Measurements from ENCODE around the gene RTKN. TPM values are rescaled to one million over a fixed set of nuclear protein-coding genes. Genes with fewer than 3 reads are reported as not detected.

The RTKN gene, protein sequence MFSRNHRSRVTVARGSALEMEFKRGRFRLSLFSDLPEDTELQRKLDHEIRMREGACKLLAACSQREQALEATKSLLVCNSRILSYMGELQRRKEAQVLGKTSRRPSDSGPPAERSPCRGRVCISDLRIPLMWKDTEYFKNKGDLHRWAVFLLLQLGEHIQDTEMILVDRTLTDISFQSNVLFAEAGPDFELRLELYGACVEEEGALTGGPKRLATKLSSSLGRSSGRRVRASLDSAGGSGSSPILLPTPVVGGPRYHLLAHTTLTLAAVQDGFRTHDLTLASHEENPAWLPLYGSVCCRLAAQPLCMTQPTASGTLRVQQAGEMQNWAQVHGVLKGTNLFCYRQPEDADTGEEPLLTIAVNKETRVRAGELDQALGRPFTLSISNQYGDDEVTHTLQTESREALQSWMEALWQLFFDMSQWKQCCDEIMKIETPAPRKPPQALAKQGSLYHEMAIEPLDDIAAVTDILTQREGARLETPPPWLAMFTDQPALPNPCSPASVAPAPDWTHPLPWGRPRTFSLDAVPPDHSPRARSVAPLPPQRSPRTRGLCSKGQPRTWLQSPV
- 1 to 10 TPM; 1.2 to 1.6 TPM for total RNA-seq

GRCh38 chr2:74441690-74442482, at the start of gene RTKN:
Gene RTKN, minus strand, starts transcription at chr2:74441937. Its CDS starts 121 bp downstream, at chr2:74441816.
- ChIA-PET POLR2A (no interaction called here), CTCF (no interaction called here)

DNA sequence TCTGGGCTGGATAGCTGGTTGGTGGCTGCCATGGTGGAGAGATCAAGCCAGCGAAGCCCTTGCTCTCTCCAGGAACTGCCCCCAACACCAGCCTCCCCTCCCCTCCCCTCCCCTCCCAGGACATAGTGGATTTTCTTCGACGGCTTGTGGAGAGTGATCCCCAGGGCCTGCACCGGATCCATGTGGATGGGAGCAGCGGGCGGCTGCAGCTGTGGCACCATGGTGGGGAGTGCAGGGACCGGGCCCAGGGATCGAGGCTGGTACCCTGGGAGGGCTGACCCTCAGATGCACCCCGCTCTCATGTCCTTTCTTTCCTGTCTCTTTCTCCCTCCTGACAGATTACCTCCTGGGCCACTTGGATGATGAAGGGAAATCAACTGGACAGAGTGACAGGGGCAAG, 48.2 kb upstream of the RTKN start:
- ChIA-PET CTCF (no interaction called here), POLR2A (no interaction called here)

DNA sequence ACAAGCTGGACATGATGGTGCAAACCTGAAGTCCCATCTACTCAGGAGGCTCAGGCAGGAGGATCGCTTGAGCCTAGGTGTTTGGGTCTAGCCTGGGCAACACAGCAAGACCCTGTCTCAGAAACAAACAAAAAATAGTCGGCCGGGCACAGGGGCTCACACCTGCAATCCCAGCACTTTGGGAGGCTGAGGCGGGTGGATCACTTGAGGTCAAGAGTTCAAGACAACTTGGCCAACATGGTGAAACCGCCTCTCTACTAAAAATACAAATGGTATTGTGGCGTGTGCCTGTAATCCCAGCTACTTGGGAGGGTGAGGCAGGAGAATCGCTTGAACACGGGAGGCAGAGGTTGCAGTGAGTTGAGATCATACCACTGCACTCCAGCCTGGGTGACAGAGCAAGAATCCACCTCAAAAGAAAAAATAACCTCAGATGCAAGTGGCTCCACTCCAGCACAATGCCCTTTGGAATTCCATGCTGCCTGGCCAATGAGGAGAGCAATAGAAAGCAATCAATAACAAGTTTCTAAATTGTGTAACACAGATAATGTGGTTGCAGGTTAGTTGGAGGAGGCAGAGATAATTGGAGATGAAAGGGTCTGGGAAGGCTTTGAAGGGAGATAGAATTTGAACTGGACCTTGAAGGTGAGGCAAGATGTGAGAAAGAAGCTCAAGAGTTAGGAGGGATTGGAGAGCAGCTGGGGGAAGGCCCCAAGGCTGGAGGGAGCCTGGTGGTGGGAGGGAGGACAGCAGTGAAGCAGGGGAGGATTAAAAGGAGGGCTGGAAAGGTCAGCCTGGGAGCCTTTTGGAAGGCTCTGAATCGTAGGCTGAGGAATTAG, 47.1 kb upstream of the RTKN start:
- POLR2A ChIA-PET, result interaction anchor here (0.6 kb wide), 1 partner anchor 18 kb away, joined by 5 read pairs; no protein-coding TSS in a partner anchor
- CTCF ChIA-PET, result interaction anchor here (0.7 kb wide), 1 partner anchor 28 kb away, joined by 3 read pairs; no protein-coding TSS in a partner anchor

GRCh38 chr2:74486141-74486540, 44.4 kb upstream of the RTKN start:
- ChIA-PET POLR2A (no interaction called here), CTCF (interaction anchor here (1.7 kb wide), 1 partner anchor 15 kb away, joined by 4 read pairs; no protein-coding TSS in a partner anchor)

DNA sequence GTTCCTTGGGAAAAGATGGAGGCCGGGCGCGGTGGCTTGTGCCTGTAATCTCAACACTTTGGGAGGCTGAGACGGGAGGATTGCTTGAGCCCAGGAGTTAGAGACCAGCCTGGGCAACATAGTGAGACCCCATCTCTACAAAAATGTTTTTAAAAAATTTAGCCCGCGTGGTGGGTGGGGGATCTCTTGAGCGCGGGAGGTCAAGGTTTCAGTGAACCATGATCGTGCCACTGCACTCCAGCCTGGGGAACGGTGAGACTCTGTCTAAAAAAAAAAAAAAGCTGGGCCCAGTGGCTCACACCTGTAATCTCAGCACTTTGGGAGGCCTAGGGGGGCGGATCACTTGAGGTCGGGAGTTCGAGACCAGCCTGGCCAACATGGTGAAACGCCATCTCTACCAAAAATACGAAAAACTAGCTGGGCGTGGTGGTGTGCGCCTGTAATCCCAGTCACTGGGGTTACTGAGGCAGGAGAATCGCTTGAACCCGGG, 42.0 kb upstream of the RTKN start:
- ChIA-PET POLR2A (interaction anchor here (0.7 to 2.9 kb wide), 2 partner anchors 11 to 29 kb away, joined by 3 to 8 read pairs; partner anchors contain the start of genes INO80B and MRPL53), CTCF (interaction anchor here (0.6 to 3.8 kb wide), 11 partner anchors 11 to 105 kb away, joined by 3 to 34 read pairs (median 12); partner anchors contain the start of genes INO80B, MRPL53, PCGF1 and WBP1)

DNA sequence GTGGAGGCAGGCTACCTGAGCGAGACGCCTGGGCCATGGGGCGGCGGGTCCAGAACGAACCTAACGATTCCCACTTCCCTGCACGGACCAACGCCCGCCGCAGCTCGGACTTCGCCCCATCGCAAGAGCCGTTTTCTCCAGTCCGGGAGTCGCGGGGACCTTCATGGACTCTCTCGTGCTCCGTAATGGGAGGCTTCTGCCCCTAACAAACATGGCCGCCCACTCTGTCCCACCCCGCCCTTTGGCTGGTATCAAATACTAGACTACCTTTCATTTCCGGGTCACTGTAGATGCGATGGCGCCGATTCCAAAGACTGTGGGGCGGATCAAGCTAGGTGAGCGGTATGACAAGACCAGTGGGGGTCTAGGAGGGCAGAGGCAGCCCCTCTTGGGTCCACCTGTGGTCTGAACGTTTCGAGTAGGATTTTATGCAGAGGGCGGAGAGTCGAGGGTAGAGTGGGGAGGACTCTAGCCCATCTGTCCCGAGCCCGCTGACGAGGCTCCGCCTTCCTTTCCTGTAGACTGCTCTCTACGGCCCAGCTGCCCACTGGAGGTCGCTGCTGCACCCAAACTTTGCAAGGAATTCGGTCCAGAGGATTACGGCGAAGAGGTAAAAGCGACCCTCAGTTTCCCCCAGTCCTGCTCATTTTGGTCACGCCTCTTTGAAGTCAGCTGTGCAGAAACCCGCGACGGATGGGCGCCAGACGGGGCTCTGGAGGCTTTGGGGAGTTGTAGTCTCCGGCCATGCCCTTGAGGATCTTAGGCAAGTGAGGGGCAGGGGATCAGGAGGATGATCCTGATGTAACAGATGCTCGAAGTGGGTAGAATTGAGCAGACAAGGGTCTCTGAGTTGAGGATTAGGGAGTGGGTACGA, 41.3 kb upstream of the RTKN start, which contains the start of the genes CCDC142 and TTC31:
CCDC142 (minus strand) TSS at position 198 of the 874 bp plus-strand sequence; CDS start at position 37, 161 bp downstream.
TTC31 (plus strand) TSS at position 281 of the 874 bp plus-strand sequence; CDS start at position 296, 15 bp downstream.
- ChIA-PET CTCF (interaction anchor here (0.8 to 3.8 kb wide), 21 partner anchors 9 to 233 kb away, joined by 3 to 34 read pairs (median 4); partner anchors contain the start of genes AUP1, DQX1, HTRA2 and INO80B), POLR2A (interaction anchor here (0.8 to 2.9 kb wide), 4 partner anchors 10 to 49 kb away, joined by 3 to 10 read pairs (median 6); partner anchors contain the start of genes INO80B, MOGS and MRPL53)

- ChIA-PET POLR2A (interaction anchor here (0.5 to 2.9 kb wide), 7 partner anchors 9 to 102 kb away, joined by 3 to 10 read pairs (median 4); partner anchors contain the start of genes INO80B, MOGS, MRPL53 and WBP1), CTCF (interaction anchor here (0.8 to 3.8 kb wide), 23 partner anchors 10 to 232 kb away, joined by 3 to 34 read pairs (median 4); partner anchors contain the start of genes AUP1, DQX1, HTRA2 and INO80B)
Observed at GRCh38 chr2:74481961-74482800, 40.4 kb upstream of the RTKN start.

DNA sequence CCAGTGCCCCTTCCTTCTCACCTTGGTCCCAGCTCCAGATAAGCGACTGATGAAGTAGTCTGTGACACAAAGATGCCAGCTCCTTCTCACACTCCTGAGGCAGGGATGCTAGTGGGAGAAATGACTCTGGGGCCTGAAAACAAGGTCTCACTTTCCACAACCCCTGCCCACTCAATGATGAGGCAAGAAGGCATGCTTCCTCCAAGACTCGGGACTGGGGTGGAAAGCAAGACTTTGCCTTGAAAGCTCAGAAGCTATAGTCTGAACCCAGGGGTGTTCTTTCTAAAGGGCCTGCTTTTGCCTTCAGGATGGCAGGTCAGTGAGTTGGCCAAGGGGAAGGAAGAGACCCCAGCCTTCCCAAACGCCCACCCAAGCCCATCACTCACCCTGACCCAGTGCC, 39.7 kb upstream of the RTKN start:
- CTCF ChIA-PET, result interaction anchor here (1.0 to 3.8 kb wide), 9 partner anchors 9 to 187 kb away, joined by 3 to 34 read pairs (median 17); partner anchors contain the start of genes AUP1, HTRA2, INO80B and MRPL53
- POLR2A ChIA-PET, result interaction anchor here (0.5 to 2.9 kb wide), 6 partner anchors 9 to 103 kb away, joined by 3 to 10 read pairs (median 6); partner anchors contain the start of genes INO80B, MOGS, MRPL53 and WBP1

DNA sequence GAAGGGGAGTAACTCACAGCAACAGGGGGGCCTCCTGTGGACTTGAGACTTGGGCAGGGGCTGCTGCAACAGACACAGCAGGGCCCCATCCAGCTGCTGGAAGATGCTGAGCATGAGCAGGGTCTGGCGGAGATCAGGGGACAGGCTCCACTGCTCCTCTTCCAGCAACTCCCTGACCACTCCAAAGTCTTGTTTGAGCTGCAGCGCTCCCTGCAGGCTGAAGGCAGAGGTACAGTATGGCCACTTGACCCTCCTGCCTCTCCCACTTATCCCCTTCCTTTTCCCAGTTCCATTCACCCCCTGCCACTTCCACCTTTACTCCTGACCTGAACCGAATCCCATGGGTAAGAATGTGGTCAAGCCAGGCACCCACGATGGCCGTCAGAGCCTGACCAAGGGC, 33.2 kb upstream of the RTKN start:
- ChIA-PET CTCF (interaction anchor here (1.3 to 2.4 kb wide), 2 partner anchors 34 to 55 kb away, joined by 3 to 7 read pairs; partner anchors contain the start of genes AUP1 and HTRA2), POLR2A (interaction anchor here (0.6 kb wide), 1 partner anchor 23 kb away, joined by 5 read pairs; no protein-coding TSS in a partner anchor)

- POLR2A ChIA-PET, result interaction anchor here (0.7 kb wide), 2 partner anchors 26 to 56 kb away, joined by 4 to 10 read pairs; no protein-coding TSS in a partner anchor
- CTCF ChIA-PET, result interaction anchor here (0.7 to 4.0 kb wide), 4 partner anchors 7 to 55 kb away, joined by 3 to 34 read pairs (median 5); partner anchors contain the start of genes AUP1, CCDC142, HTRA2 and TTC31
Observed at GRCh38 chr2:74474481-74474880, 32.7 kb upstream of the RTKN start.

DNA sequence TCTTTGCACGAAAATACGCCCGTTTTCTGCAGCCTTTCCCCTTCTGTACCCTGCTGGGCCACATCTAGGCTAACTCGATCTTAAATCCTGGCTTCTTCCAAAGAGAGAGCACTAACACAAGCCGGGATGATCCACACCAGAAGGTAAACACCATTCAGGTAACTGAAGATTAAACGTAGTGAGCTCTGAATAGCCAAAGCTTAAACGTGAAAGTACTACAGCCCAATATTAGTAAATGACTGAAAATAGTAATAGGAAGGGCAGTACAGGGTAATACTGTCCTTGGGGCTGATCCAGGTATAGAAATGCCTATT, 31.2 kb upstream of the RTKN start:
- POLR2A ChIA-PET, result interaction anchor here (1.0 to 2.6 kb wide), 4 partner anchors 9 to 56 kb away, joined by 3 to 13 read pairs (median 6); partner anchors contain the start of genes AUP1, CCDC142, HTRA2 and WBP1

GRCh38 chr2:74472086-74472944, 30.6 kb upstream of the RTKN start, which contains the start of gene MRPL53:
Gene MRPL53, minus strand, starts transcription at chr2:74472680. Its CDS starts 20 bp downstream, at chr2:74472660.
- ChIA-PET POLR2A (interaction anchor here (1.0 to 2.6 kb wide), 5 partner anchors 10 to 57 kb away, joined by 3 to 13 read pairs (median 7); partner anchors contain the start of genes AUP1, CCDC142, HTRA2 and WBP1), CTCF (interaction anchor here (0.7 to 4.0 kb wide), 3 partner anchors 9 to 61 kb away, joined by 3 to 34 read pairs (median 7); partner anchors contain the start of genes AUP1, CCDC142, HTRA2 and TTC31)

More for the DNA sequence above, 31.2 kb upstream of the RTKN start:
- CTCF ChIA-PET, result interaction anchor here (0.7 to 4.0 kb wide), 3 partner anchors 9 to 60 kb away, joined by 3 to 34 read pairs (median 7); partner anchors contain the start of genes AUP1, CCDC142, HTRA2 and TTC31

- ChIA-PET CTCF (interaction anchor here (0.6 to 4.0 kb wide), 3 partner anchors 10 to 79 kb away, joined by 3 to 34 read pairs (median 3); partner anchors contain the start of genes CCDC142 and TTC31), POLR2A (interaction anchor here (0.7 to 2.6 kb wide), 3 partner anchors 13 to 107 kb away, joined by 7 to 13 read pairs (median 7); partner anchors contain the start of gene WBP1)
Observed at GRCh38 chr2:74471332-74472065, 29.8 kb upstream of the RTKN start.
